IPS-18c (cell line): Measurements from ENCODE around the gene RALA.

Experiments
- H3K4me3 ChIP-seq: 2 replicates; pipeline ENCODE4 v1.7.0; 2013; ENCODE audit warnings: low read depth, mild to moderate bottlenecking, low read length, moderate library complexity; ENCODE audit not compliant: insufficient read depth
- H3K9me3 ChIP-seq: one replicate; pipeline ENCODE4 v1.6.1; 2013; ENCODE audit warnings: mild to moderate bottlenecking, low read length, moderate library complexity; ENCODE audit not compliant: control insufficient read depth, insufficient read depth

RALA gene

GRCh38 chr7:39693812-39694211 is 70.4 kb downstream of the RALA start:
- H3K4me3 ChIP-seq = no peak overlapping the region
- H3K9me3 ChIP-seq = no peaks in the 10 kb centered on the region

- H3K9me3 ChIP-seq = no peaks in the 10 kb centered on the region
- H3K4me3 ChIP-seq = no peak overlapping the region
Measured at GRCh38 chr7:39695852-39696586, 72.6 kb downstream of the RALA start.

GRCh38 chr7:39696631-39697030 is 73.3 kb downstream of the RALA start:
- Histone ChIP-seq H3K9me3 (no peaks in the 10 kb centered on the region), H3K4me3 (no peak overlapping the region)

- Histone ChIP-seq H3K4me3 (no peak overlapping the region), H3K9me3 (no peaks in the 10 kb centered on the region)
Measured at GRCh38 chr7:39697483-39697882, 74.1 kb downstream of the RALA start.

GRCh38 chr7:39700165-39700564 is 76.8 kb downstream of the RALA start:
- Histone ChIP-seq H3K9me3 (no peaks in the 10 kb centered on the region), H3K4me3 (no peak overlapping the region)

GRCh38 chr7:39700932-39701331 is 77.6 kb downstream of the RALA start:
- Histone ChIP-seq H3K9me3 (no peaks in the 10 kb centered on the region), H3K4me3 (no peak overlapping the region)

- Histone ChIP-seq H3K9me3 (no peaks in the 10 kb centered on the region), H3K4me3 (no peak overlapping the region)
Measured at GRCh38 chr7:39702133-39702532, 78.8 kb downstream of the RALA start.

GRCh38 chr7:39703144-39703543 is 79.8 kb downstream of the RALA start:
- Histone ChIP-seq H3K4me3 (no peak overlapping the region), H3K9me3 (no peaks in the 10 kb centered on the region)

- H3K4me3 ChIP-seq = no peak overlapping the region
- H3K9me3 ChIP-seq = no peaks in the 10 kb centered on the region
Measured at GRCh38 chr7:39709029-39709428, 85.7 kb downstream of the RALA start.

- H3K4me3 ChIP-seq = no peak overlapping the region
- peaks cover 5% of the 10 kb centered on the region for H3K9me3 ChIP-seq
Measured at GRCh38 chr7:39709768-39710311, 86.5 kb downstream of the RALA start.

- Histone ChIP-seq H3K4me3 (no peak overlapping the region), H3K9me3 (peaks cover 8% of the 10 kb centered on the region)
Measured at GRCh38 chr7:39712751-39713150, 89.4 kb downstream of the RALA start.

- Histone ChIP-seq H3K9me3 (peaks cover 8% of the 10 kb centered on the region), H3K4me3 (no peak overlapping the region)
Measured at GRCh38 chr7:39714447-39715091, 91.2 kb downstream of the RALA start.

- H3K4me3 ChIP-seq = no peak overlapping the region
- H3K9me3 ChIP-seq = peaks cover 3% of the 10 kb centered on the region
Measured at GRCh38 chr7:39720586-39720985, 97.2 kb downstream of the RALA start.

- peaks cover 3% of the 10 kb centered on the region for H3K9me3 ChIP-seq
- no peak overlapping the region for H3K4me3 ChIP-seq
Measured at GRCh38 chr7:39721345-39721744, 98.0 kb downstream of the RALA start.

- no peak overlapping the region for H3K4me3 ChIP-seq
- peaks cover 3% of the 10 kb centered on the region for H3K9me3 ChIP-seq
Measured at GRCh38 chr7:39721919-39722597, 98.7 kb downstream of the RALA start.

GRCh38 chr7:39727231-39728012 is 104.0 kb downstream of the RALA start:
- Histone ChIP-seq H3K4me3 (no peak overlapping the region), H3K9me3 (no peaks in the 10 kb centered on the region)
